Right lobe of liver (tissue), 6 donors: ENCODE data around the gene STK4. TPM values are rescaled to one million over a fixed set of nuclear protein-coding genes. Genes with fewer than 3 reads are reported as not detected.
"Not testable (repeated sequence)": the region's sequence is repeated elsewhere in the genome, so short reads cannot be mapped to it uniquely, and the experiment has no call there.

Experiments
- ATAC-seq, 4 donors: fragments of 200-7000 bp; cut with Tn5 transposase; one replicate each; pipeline ENCODE4 v1.9.1; 2020; ENCODE audit warnings: mild to moderate bottlenecking in 4 of 4, moderate library complexity in 4 of 4
- DNase-seq, 3 donors: peaks; one replicate each; pipeline ENCODE4 v3.0.0-alpha.2; 2020
- H3K27ac ChIP-seq, 3 donors: fragments of 200-600 bp; one replicate each; pipeline ENCODE4 v1.8.0; 2022
- H3K27me3 ChIP-seq, 2 donors: fragments of 200-600 bp; one replicate each; pipeline ENCODE4 v1.8.0; 2022
- H3K36me3 ChIP-seq, 4 donors: fragments of 200-600 bp; sonication (generic) in 1 of 4; one replicate each; pipeline versions ENCODE4 v1.5.1 to v1.8.0; 2017 to 2022; ENCODE audit warnings: control low read depth in 1 of 4
- H3K4me1 ChIP-seq, 4 donors: fragments of 200-600 bp; sonication (generic) in 1 of 4; one replicate each; pipeline versions ENCODE4 v1.5.1 to v1.8.0; 2017 to 2022; ENCODE audit warnings: control low read depth in 1 of 4
- H3K4me3 ChIP-seq, 3 donors: fragments of 200-600 bp; one replicate each; pipeline ENCODE4 v1.8.0; 2022
- H3K9me3 ChIP-seq, 4 donors: fragments of 200-600 bp; sonication (generic) in 1 of 4; one replicate each; pipeline versions ENCODE4 v1.5.1 to v1.8.0; 2017 to 2022; ENCODE audit warnings: control low read depth in 1 of 4
- POLR2A ChIP-seq: fragments of 450-650 bp; IDR thresholded peaks from one replicate; pipeline ENCODE4 v1.6.1; 2017; ENCODE audit warnings: antibody characterized with exemption, mild to moderate bottlenecking
- WGBS: methylation state at CpG from one replicate; pipeline ENCODE4 v1.1.6; 2018; ENCODE audit warnings: low coverage, low lambda C conversion rate; ENCODE audit not compliant: insufficient coverage; ENCODE audit errors: missing lambda C conversion rate; 5-methylcytosine and 5-hydroxymethylcytosine counted together
- intact Hi-C, 2 donors: fragments of 100-400 bp; cut with DNase I; formaldehyde crosslinking; loops; one replicate each; pipeline versions ENCODE4 v1.11.2 to v1.14.1; 2022
- total RNA-seq, 6 experiments: library from RNA; depleted of rRNA in 2 of 6; stranded (reverse); fragments of >200 nt in 2 of 6; fragmentation: NEBNext Ultra II Directional in 3 of 6; extraction: Animal tissue kit (Norgen Biotek cat#: 25700) in 3 of 6; gene quantifications; one replicate each; pipeline versions ENCODE4 v1.1.0 to v1.2.4, GENCODE V29; 2016 to 2023
- TF ChIP-seq, protein P1 (sequence below), 4 donors: fragments of 200-600 bp in 3 of 4; fragments of 450-650 bp in 1 of 4; IDR thresholded peaks; one replicate each; pipeline versions ENCODE4 v1.5.1 to v1.8.0; 2016 to 2022; ENCODE audit warnings: antibody characterized with exemption in 4 of 4, mild to moderate bottlenecking in 2 of 4
- donor health status: DM: no; HTN: yes; CAD: no.
- donor health status: DM: no; HTN: no; CAD: no.
- donor health status: DM: no; HTN: no; CAD: no.
- donor health status: DM: no; HTN: yes; CAD: no.
- donor health status: DM: no; HTN: yes; CAD: no.

STK4 gene
- total RNA-seq, 6 experiments from 2014 or later, result 9.7 to 17.5 (median 13.4) TPM

DNA sequence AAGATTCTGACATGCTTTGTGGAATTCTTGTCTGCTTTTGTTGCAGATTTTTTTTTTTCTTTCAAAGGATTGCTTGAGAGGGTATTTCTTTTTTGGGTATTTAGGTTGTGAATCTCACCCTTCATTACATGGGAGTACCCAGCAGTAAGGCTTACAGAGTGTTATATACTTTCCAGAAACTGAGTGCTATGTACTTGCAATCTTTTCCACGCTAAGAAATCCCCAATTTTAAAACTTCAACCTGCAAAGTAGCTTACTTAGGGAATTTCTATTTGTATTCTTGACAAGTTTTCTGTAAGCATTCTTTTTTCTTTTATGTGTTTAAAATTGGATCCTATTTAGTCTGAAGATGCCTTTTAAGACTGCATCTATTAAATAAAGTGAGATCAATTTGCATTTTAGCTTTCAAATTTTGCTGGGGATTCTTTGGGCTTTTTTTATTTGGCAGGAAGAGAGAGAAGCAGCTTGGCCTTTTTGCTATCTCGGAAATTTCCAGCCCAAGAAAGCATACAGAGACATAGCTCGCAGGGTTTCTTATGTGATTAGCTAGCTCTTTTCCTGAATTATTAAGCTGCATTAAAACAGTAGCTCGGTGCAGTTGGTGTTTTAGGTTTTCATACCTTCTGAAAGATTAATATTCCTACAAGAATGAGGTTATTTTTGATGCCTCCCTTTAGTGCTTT lies 92.0 kb downstream of the STK4 start:
- no peaks in the 10 kb centered on the region for H3K36me3 ChIP-seq
- no peak for ATAC-seq
- intact Hi-C loops, result no loop called here
- no peaks in the 10 kb centered on the region for H3K27me3 ChIP-seq
- no peak for DNase-seq
- no peak overlapping the region for H3K27ac ChIP-seq
- H3K4me1 ChIP-seq, result peaks cover 0 to 8% (median 0%) of the 10 kb centered on the region in 4 donors
- WGBS, result 69% methylated on average over 4 of the region's 4 CpGs
- H3K4me3 ChIP-seq, result no peak overlapping the region
- H3K9me3 ChIP-seq, result no peaks in the 10 kb centered on the region
- no peak for TF ChIP-seq POLR2A
- TF ChIP-seq, protein P1, sequence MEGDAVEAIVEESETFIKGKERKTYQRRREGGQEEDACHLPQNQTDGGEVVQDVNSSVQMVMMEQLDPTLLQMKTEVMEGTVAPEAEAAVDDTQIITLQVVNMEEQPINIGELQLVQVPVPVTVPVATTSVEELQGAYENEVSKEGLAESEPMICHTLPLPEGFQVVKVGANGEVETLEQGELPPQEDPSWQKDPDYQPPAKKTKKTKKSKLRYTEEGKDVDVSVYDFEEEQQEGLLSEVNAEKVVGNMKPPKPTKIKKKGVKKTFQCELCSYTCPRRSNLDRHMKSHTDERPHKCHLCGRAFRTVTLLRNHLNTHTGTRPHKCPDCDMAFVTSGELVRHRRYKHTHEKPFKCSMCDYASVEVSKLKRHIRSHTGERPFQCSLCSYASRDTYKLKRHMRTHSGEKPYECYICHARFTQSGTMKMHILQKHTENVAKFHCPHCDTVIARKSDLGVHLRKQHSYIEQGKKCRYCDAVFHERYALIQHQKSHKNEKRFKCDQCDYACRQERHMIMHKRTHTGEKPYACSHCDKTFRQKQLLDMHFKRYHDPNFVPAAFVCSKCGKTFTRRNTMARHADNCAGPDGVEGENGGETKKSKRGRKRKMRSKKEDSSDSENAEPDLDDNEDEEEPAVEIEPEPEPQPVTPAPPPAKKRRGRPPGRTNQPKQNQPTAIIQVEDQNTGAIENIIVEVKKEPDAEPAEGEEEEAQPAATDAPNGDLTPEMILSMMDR (IDR thresholded peaks at IDR 0.05), result no peak

DNA sequence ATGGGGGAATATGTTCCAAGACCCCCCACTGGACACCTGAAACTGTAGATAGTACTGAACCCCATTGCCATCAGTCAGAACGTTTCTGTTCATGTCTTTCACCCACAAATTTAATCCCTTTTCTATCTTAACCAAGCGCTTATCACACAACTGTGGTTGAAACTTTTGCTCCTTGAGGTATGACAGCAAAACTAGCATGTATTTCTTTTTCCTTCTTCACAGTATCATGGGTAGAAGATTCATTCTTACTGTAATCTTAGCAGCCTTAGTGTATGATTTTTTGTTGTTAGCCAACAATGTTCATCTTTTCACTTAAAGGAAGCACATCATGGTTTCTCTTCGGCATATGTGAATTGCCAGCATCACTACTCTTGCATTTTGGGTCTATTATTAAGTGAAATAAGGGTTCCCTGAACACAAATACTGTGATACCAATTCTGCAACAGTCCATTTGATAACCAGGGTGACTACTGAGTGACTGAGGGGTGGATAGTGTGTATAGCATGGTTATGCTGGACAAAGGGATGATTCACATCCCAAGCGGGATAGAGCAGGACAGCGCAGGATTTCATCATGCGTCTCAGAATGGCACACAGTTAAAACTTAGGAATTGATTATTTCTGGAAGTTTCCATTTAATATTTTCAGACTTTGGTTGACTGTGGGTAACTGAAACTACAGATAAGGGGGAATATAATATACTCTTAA lies 92.9 kb downstream of the STK4 start:
- H3K9me3 ChIP-seq, result no peaks in the 10 kb centered on the region
- DNase-seq (no peak), ATAC-seq (no peak)
- intact Hi-C loops, result no loop called here
- H3K27me3 ChIP-seq, result no peaks in the 10 kb centered on the region
- WGBS, result 90% methylated on average over 6 of the region's 6 CpGs
- peaks cover 0 to 8% (median 0%) of the 10 kb centered on the region in 4 donors for H3K4me1 ChIP-seq
- H3K27ac ChIP-seq, result no peak overlapping the region
- TF ChIP-seq, protein P1 (IDR thresholded peaks at IDR 0.05), result no peak
- no peak for TF ChIP-seq POLR2A
- H3K4me3 ChIP-seq, result no peak overlapping the region
- no peaks in the 10 kb centered on the region for H3K36me3 ChIP-seq

DNA sequence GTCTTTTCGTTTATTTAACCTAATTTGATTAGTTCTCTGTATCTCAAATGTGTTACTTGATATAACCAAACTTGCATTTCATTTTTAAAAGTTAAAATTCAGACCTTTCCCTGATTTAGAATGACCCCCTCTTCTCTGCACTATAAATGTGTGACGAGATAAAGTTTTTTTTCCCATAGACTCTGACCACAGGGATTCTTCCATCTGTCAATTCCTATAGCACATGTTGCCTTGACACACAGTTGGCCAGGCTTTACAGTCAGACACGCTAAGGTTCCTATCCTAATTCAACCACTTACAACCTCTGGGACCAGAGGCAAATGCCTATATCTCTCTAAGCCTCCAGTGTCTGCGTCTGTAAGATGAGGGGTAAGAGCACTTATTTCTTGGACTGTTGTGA lies 94.0 kb downstream of the STK4 start:
- Histone ChIP-seq H3K36me3 (no peaks in the 10 kb centered on the region), H3K4me3 (no peak overlapping the region), H3K9me3 (no peaks in the 10 kb centered on the region), H3K27ac (no peak overlapping the region), H3K27me3 (no peaks in the 10 kb centered on the region), H3K4me1 (peaks cover 0 to 8% (median 0%) of the 10 kb centered on the region in 4 donors)
- no peak for ATAC-seq
- TF ChIP-seq, protein P1 (IDR thresholded peaks at IDR 0.05), result no peak
- TF ChIP-seq POLR2A, result no peak
- DNase-seq, result no peak
- WGBS, result 81% methylated on average over 3 of the region's 4 CpGs
- intact Hi-C loops, result no loop called here

DNA sequence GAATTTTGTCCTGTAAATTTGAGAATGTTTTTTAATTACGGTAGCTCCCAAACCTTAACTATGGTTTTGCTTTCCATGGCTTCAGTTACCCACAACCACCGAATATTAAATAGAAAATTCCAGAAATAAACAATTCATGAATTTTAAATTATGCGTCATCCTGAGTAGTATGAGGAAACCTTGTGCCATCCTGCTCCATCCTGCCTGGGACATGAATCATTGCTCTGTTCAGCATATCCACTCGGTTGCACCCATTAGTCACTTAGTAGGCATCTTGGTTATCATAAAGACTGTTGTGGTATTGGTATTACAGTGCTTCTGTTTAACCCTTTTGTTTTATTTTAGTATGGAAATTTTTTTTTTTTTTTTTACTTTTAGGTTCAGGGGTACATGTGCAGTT lies 94.9 kb downstream of the STK4 start:
- no peak for DNase-seq
- H3K9me3 ChIP-seq, result no peaks in the 10 kb centered on the region
- TF ChIP-seq, protein P1 (IDR thresholded peaks at IDR 0.05), result no peak
- no peak for TF ChIP-seq POLR2A
- H3K27ac ChIP-seq, result no peak overlapping the region
- peaks cover 0 to 8% (median 0%) of the 10 kb centered on the region in 4 donors for H3K4me1 ChIP-seq
- WGBS, result 87% methylated on average over 4 of the region's 4 CpGs
- intact Hi-C loops, result no loop called here
- no peak for ATAC-seq
- no peaks in the 10 kb centered on the region for H3K36me3 ChIP-seq
- no peak overlapping the region for H3K4me3 ChIP-seq
- no peaks in the 10 kb centered on the region for H3K27me3 ChIP-seq

DNA sequence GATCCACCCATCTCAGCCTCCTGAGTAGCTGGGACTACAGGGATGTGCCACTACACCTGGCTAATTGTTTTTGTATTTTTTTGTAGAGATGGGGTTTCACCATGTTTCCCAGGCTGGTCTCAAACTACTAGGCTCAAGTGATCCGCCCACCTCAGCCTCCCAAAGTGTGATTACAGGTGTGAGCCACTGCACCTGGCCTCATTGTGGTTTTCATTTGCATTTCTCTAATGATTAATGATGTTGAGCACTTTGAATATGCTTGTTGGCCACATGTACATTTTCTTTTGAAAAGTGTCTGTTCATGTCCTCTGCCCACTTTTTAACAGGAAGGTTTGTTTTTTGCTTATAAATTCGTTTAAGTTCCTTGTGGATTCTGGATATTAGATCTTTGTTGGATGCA lies 96.8 kb downstream of the STK4 start:
- intact Hi-C loops, H3K36me3 ChIP-seq, H3K4me3 ChIP-seq, ATAC-seq, H3K4me1 ChIP-seq, DNase-seq, H3K27me3 ChIP-seq, H3K27ac ChIP-seq, H3K9me3 ChIP-seq: not testable (repeated sequence)
- WGBS, result 94% methylated on average over 2 of the region's 2 CpGs
